Fibroblast of lung (primary cell): ENCODE measurements around the gene PPARGC1A.

Experiments
- EZH2 ChIP-seq: IDR thresholded peaks from 2 replicates; pipeline ENCODE4 v1.5.1; 2012; ENCODE audit warnings: low read length, control low read depth, mild to moderate bottlenecking; ENCODE audit errors: missing control alignments
- TF ChIP-seq, protein P1 (sequence below), 2 donors: IDR thresholded peaks in 1 of 2; conservative IDR thresholded peaks in 1 of 2; 1 replicate in 1 of 2; 2 replicates in 1 of 2; pipeline ENCODE4 v1.5.1; 2011 to 2012; ENCODE audit warnings: low read length in 2 of 2, control low read depth in 1 of 2, inconsistent platforms in 1 of 2, low read depth in 1 of 2, mild to moderate bottlenecking in 1 of 2

DNA sequence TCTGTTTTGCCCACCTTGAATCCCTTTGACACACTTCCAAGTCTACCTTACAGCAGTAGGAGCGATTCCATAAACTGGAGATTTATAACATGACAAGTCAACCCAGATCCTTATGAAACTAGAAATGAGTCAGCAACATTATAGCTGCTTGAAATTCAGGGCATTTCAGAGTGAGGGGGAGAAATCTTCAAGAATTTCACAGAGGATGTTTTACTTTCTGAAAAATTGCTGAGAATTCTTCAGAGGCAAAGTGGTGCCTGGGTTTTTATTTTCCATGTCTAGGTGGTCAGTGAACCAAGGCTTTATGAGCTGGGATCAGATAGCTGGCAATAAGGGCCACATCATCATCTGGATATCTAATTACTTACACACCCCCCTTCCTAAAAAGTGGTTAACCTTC lies 119.8 kb downstream of the PPARGC1A start:
- no peak for TF ChIP-seq EZH2
- TF ChIP-seq, protein P1, sequence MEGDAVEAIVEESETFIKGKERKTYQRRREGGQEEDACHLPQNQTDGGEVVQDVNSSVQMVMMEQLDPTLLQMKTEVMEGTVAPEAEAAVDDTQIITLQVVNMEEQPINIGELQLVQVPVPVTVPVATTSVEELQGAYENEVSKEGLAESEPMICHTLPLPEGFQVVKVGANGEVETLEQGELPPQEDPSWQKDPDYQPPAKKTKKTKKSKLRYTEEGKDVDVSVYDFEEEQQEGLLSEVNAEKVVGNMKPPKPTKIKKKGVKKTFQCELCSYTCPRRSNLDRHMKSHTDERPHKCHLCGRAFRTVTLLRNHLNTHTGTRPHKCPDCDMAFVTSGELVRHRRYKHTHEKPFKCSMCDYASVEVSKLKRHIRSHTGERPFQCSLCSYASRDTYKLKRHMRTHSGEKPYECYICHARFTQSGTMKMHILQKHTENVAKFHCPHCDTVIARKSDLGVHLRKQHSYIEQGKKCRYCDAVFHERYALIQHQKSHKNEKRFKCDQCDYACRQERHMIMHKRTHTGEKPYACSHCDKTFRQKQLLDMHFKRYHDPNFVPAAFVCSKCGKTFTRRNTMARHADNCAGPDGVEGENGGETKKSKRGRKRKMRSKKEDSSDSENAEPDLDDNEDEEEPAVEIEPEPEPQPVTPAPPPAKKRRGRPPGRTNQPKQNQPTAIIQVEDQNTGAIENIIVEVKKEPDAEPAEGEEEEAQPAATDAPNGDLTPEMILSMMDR (conservative IDR thresholded peaks at IDR 0.05 in 1 of 2, IDR thresholded peaks at IDR 0.05 in 1 of 2; ENCODE audit: low read depth in 1 of 2, low read length in 2 of 2): no peak
